Panc1 (cell line): Measurements from ENCODE around the gene KCNH3. TPM values are rescaled to one million over a fixed set of nuclear protein-coding genes. Genes with fewer than 3 reads are reported as not detected.

Source experiments
- ATAC-seq: fragments of 200-7000 bp; cut with Tn5 transposase; 2 replicates; pipeline ENCODE4 v1.9.1; 2020; ENCODE audit warnings: mild to moderate bottlenecking, moderate library complexity
- BruUV-seq: library from RNA; stranded (reverse); fragments of 400-500 nt; replicated peaks from 2 replicates; lab custom pipeline; 2021; lab: Mats Ljungman, UMichigan
- CTCF ChIA-PET: fragments of 300-600 bp; sonication (Branson Sonifier 250); formaldehyde crosslinking; loops from one replicate; lab custom pipeline; 2022; ENCODE audit warnings: antibody characterized with exemption; lab: Charles Lee
- POLR2A ChIA-PET: fragments of 300-600 bp; sonication (Branson Sonifier 250); formaldehyde crosslinking; loops from one replicate; lab custom pipeline; 2022; ENCODE audit warnings: antibody characterized with exemption; lab: Charles Lee
- DNase-seq: peaks from one replicate; pipeline ENCODE4 v3.0.0-alpha.2; 2010; ENCODE audit warnings: low read depth, low spot score
- H3K27ac ChIP-seq: 2 replicates; pipeline ENCODE4 v1.5.1; 2011; ENCODE audit warnings: mild to moderate bottlenecking, low read length, inconsistent platforms
- H3K27me3 ChIP-seq: fragments of 200-500 bp; sonication (Bioruptor generic); 2 replicates; pipeline ENCODE4 v1.6.0; 2014; ENCODE audit warnings: low read length, inconsistent platforms; ENCODE audit not compliant: control insufficient read depth, insufficient read depth
- H3K36me3 ChIP-seq: fragments of 200-500 bp; sonication (Bioruptor generic); 2 replicates; pipeline ENCODE4 v1.5.1; 2014; ENCODE audit warnings: inconsistent platforms, mild to moderate bottlenecking, low read length, moderate library complexity; ENCODE audit not compliant: control insufficient read depth, insufficient read depth
- H3K4me1 ChIP-seq: 2 replicates; pipeline ENCODE4 v1.5.1; 2011; ENCODE audit warnings: inconsistent platforms, mild to moderate bottlenecking, low read length, moderate library complexity; ENCODE audit not compliant: control insufficient read depth, insufficient read depth
- H3K4me3 ChIP-seq, 2 experiments: 2 replicates each; pipeline ENCODE4 v1.5.1; 2011 to 2012; ENCODE audit warnings: low read depth in 2 of 2, low read length in 2 of 2, mild to moderate bottlenecking in 2 of 2, inconsistent platforms in 1 of 2, moderate library complexity in 1 of 2
- H3K9me3 ChIP-seq: fragments of 200-500 bp; sonication (Bioruptor generic); 2 replicates; pipeline ENCODE4 v1.5.1; 2014; ENCODE audit warnings: low read depth, mild to moderate bottlenecking, inconsistent platforms, low read length, moderate library complexity; ENCODE audit not compliant: control insufficient read depth, insufficient read depth
- POLR2AphosphoS5 ChIP-seq: IDR thresholded peaks from 2 replicates; pipeline ENCODE4 v1.6.1; 2012; ENCODE audit warnings: mild to moderate bottlenecking, low read depth, low read length, moderate library complexity
- SIN3A ChIP-seq: IDR thresholded peaks from 2 replicates; pipeline ENCODE4 v1.6.1; 2012; ENCODE audit warnings: low read depth, mild to moderate bottlenecking, low read length, moderate library complexity, borderline replicate concordance; ENCODE audit not compliant: insufficient read depth
- TCF7L2 ChIP-seq: IDR thresholded peaks from 2 replicates; pipeline ENCODE4 v1.6.1; 2011; ENCODE audit warnings: mild to moderate bottlenecking, low read depth, low read length, inconsistent platforms
- in situ Hi-C: cut with HindIII; loops from 2 replicates; pipeline ENCODE4 v1.10.0; 2016; ENCODE audit warnings: low sequenced_read_pairs, low pct_unique_long_range_greater_than_20kb
- intact Hi-C: fragments of 100-400 bp; cut with micrococcal nuclease; formaldehyde crosslinking; loops from one replicate; pipeline ENCODE4 v1.10.0; 2022; ENCODE audit not compliant: unreplicated experiment
- total RNA-seq: library from RNA; stranded (reverse); gene quantifications from one replicate; pipeline ENCODE4 v1.2.1, GENCODE V29; 2021; ENCODE audit not compliant: unreplicated experiment
- TF ChIP-seq, protein P1 (sequence below), 2 experiments: IDR thresholded peaks; 2 replicates each; pipeline ENCODE4 v1.6.1; 2011 to 2012; ENCODE audit warnings: low read depth in 2 of 2, control low read depth in 1 of 2, low read length in 1 of 2, mild to moderate bottlenecking in 1 of 2, moderate library complexity in 1 of 2; ENCODE audit not compliant: insufficient read depth in 1 of 2
- TF ChIP-seq, protein P2 (sequence below): fragments of 450-650 bp; IDR thresholded peaks from 2 replicates; pipeline ENCODE4 v1.5.1; 2017; ENCODE audit warnings: mild to moderate bottlenecking

Gene KCNH3
- total RNA-seq, 1 experiment from 2014 or later = 0.64 TPM

DNA sequence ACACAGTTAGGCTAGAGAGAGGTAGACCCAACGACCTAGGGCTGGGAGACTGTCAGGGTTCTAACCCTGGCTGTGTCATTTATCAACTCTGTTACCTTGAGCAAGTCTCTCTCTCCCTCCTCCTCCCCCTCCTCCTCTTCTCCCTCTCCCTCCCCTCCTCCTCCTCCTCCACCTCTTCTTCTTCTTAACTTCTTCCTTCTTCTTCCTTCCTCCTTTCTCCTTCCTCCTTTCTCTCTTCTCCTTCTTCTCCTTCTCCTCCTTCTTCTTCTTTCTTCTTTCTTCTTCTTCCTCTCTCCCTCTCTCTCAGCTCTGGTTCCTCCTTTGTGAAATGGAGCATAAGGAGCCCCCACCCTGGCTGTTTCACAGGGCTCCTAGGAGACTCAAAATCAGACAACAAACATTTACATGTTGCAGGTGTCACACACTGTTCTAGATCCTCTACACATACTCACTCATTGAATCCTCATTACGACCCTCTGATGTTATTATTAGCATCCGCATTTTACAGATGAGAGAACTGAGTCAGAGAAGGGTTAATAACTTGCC lies 2.2 kb upstream of the KCNH3 start:
- no TSS peak for BruUV-seq
- ChIA-PET POLR2A (no interaction called here), CTCF (no interaction called here)
- Histone ChIP-seq H3K4me1 (peaks cover 7% of the 10 kb centered on the region), H3K4me3 (no peak overlapping the region), H3K9me3 (no peaks in the 10 kb centered on the region), H3K27ac (no peak overlapping the region), H3K36me3 (no peaks in the 10 kb centered on the region), H3K27me3 (peaks cover 7% of the 10 kb centered on the region; the same call in 1 of the 2 replicates)
- no peak for TF ChIP-seq POLR2AphosphoS5
- TF ChIP-seq, protein P1, sequence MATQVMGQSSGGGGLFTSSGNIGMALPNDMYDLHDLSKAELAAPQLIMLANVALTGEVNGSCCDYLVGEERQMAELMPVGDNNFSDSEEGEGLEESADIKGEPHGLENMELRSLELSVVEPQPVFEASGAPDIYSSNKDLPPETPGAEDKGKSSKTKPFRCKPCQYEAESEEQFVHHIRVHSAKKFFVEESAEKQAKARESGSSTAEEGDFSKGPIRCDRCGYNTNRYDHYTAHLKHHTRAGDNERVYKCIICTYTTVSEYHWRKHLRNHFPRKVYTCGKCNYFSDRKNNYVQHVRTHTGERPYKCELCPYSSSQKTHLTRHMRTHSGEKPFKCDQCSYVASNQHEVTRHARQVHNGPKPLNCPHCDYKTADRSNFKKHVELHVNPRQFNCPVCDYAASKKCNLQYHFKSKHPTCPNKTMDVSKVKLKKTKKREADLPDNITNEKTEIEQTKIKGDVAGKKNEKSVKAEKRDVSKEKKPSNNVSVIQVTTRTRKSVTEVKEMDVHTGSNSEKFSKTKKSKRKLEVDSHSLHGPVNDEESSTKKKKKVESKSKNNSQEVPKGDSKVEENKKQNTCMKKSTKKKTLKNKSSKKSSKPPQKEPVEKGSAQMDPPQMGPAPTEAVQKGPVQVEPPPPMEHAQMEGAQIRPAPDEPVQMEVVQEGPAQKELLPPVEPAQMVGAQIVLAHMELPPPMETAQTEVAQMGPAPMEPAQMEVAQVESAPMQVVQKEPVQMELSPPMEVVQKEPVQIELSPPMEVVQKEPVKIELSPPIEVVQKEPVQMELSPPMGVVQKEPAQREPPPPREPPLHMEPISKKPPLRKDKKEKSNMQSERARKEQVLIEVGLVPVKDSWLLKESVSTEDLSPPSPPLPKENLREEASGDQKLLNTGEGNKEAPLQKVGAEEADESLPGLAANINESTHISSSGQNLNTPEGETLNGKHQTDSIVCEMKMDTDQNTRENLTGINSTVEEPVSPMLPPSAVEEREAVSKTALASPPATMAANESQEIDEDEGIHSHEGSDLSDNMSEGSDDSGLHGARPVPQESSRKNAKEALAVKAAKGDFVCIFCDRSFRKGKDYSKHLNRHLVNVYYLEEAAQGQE (IDR thresholded peaks at IDR 0.05; ENCODE audit: insufficient read depth in 1 of 2, low read depth in 2 of 2, low read length in 1 of 2) = no peak
- no peak for TF ChIP-seq TCF7L2
- TF ChIP-seq, protein P2, sequence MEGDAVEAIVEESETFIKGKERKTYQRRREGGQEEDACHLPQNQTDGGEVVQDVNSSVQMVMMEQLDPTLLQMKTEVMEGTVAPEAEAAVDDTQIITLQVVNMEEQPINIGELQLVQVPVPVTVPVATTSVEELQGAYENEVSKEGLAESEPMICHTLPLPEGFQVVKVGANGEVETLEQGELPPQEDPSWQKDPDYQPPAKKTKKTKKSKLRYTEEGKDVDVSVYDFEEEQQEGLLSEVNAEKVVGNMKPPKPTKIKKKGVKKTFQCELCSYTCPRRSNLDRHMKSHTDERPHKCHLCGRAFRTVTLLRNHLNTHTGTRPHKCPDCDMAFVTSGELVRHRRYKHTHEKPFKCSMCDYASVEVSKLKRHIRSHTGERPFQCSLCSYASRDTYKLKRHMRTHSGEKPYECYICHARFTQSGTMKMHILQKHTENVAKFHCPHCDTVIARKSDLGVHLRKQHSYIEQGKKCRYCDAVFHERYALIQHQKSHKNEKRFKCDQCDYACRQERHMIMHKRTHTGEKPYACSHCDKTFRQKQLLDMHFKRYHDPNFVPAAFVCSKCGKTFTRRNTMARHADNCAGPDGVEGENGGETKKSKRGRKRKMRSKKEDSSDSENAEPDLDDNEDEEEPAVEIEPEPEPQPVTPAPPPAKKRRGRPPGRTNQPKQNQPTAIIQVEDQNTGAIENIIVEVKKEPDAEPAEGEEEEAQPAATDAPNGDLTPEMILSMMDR = no peak
- no peak for DNase-seq
- in situ Hi-C loops = no loop called here
- intact Hi-C loops = no loop called here
- ATAC-seq = no peak

DNA sequence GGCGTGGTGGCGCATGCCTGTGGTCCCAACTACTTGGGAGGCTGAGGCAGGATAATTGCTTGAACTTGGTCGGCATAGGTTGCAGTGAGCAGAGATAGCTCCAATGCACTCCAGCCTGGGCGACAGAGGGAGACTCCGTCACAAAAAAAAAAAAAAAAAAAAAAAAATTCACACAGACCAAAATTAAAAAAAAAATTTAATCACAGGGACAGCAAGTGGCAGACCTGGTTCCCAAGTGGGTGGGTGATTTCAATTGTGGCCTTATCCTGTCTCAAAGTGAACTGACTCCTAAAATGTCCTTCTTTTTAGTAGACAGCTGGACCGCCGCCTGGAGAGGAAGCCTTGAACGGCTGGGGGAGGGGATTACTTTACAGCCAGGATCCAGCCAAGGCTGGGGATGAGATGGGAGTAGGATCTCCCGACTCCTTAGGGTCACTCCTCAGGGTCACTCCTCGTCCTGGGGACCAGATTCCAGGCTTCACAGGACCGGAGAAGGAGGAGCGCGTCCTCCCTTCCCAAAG lies 1.5 kb upstream of the KCNH3 start:
- ATAC-seq = no peak
- Histone ChIP-seq H3K4me1 (peaks cover 7% of the 10 kb centered on the region), H3K4me3 (peak overlapping the region; percentile 35 to 55), H3K36me3 (no peaks in the 10 kb centered on the region), H3K9me3 (no peaks in the 10 kb centered on the region), H3K27ac (no peak overlapping the region), H3K27me3 (peaks cover 7% of the 10 kb centered on the region; the same call in 1 of the 2 replicates)
- no peak for DNase-seq
- no TSS peak for BruUV-seq
- CTCF ChIA-PET = interaction anchor here (0.6 to 0.9 kb wide), 3 partner anchors 11 to 204 kb away, joined by 3 to 8 read pairs (median 3); partner anchors contain the start of gene TMBIM6
- intact Hi-C loops (no loop called here), in situ Hi-C loops (no loop called here)
- TF ChIP-seq, protein P2 = no peak
- TF ChIP-seq TCF7L2 (no peak), SIN3A (no peak), POLR2AphosphoS5 (no peak)
- TF ChIP-seq, protein P1 (IDR thresholded peaks at IDR 0.05; ENCODE audit: insufficient read depth in 1 of 2, low read depth in 2 of 2, low read length in 1 of 2) = no peak
- POLR2A ChIA-PET = interaction anchor here (0.5 kb wide), 1 partner anchor 32 kb away, joined by 6 read pairs; no protein-coding TSS in a partner anchor
